Spleen (tissue), 11 donors: ENCODE data around the gene ANKRD44. TPM values are rescaled to one million over a fixed set of nuclear protein-coding genes. Genes with fewer than 3 reads are reported as not detected.

Source experiments
- DNase-seq: peaks from one replicate; pipeline ENCODE4 v3.0.0-alpha.2; 2020
- H3K27ac ChIP-seq, 8 donors: fragments of 200-600 bp; sonication (generic) in 7 of 8; 1 replicate in 4 of 8; 2 replicates in 4 of 8; pipeline versions ENCODE4 v1.5.0 to v1.8.0; 2016 to 2021; ENCODE audit warnings: inconsistent platforms in 4 of 8, mild to moderate bottlenecking in 4 of 8, moderate library complexity in 1 of 8
- H3K27me3 ChIP-seq, 7 donors: fragments of 200-600 bp; sonication (generic) in 6 of 7; replicated peaks in 1 of 7; 1 replicate in 4 of 7; 2 replicates in 3 of 7; pipeline versions ENCODE4 v1.5.0 to v1.8.0; 2016 to 2021; ENCODE audit warnings: inconsistent platforms in 3 of 7, mild to moderate bottlenecking in 1 of 7
- H3K36me3 ChIP-seq, 6 donors: fragments of 200-600 bp; sonication (generic) in 5 of 6; 1 replicate in 4 of 6; 2 replicates in 2 of 6; pipeline versions ENCODE4 v1.5.0 to v1.8.0; 2016 to 2021; ENCODE audit warnings: inconsistent platforms in 2 of 6
- H3K4me1 ChIP-seq, 6 donors: fragments of 200-600 bp; sonication (generic) in 5 of 6; 1 replicate in 3 of 6; 2 replicates in 3 of 6; pipeline versions ENCODE4 v1.5.0 to v1.8.0; 2016 to 2021; ENCODE audit warnings: inconsistent platforms in 3 of 6
- H3K4me3 ChIP-seq, 8 donors: fragments of 200-600 bp; sonication (generic) in 7 of 8; 1 replicate in 4 of 8; 2 replicates in 4 of 8; pipeline versions ENCODE4 v1.5.0 to v1.8.0; 2016 to 2021; ENCODE audit warnings: inconsistent platforms in 4 of 8, mild to moderate bottlenecking in 4 of 8, moderate library complexity in 2 of 8
- H3K9me3 ChIP-seq, 8 donors: fragments of 200-600 bp; sonication (generic) in 7 of 8; 1 replicate in 4 of 8; 2 replicates in 4 of 8; pipeline versions ENCODE4 v1.5.0 to v1.8.0; 2016 to 2021; ENCODE audit warnings: inconsistent platforms in 4 of 8
- CTCF ChIP-seq, 11 experiments: fragments of 200-600 bp in 7 of 11; fragments of 450-650 bp in 4 of 11; sonication (generic) in 4 of 11; IDR thresholded peaks in 8 of 11; conservative IDR thresholded peaks in 3 of 11; 1 replicate in 7 of 11; 2 replicates in 4 of 11; pipeline versions ENCODE4 v1.4.0 to v1.8.0; 2016 to 2021; ENCODE audit warnings: antibody characterized with exemption in 11 of 11, inconsistent platforms in 4 of 11, mild to moderate bottlenecking in 1 of 11
- POLR2A ChIP-seq, 3 donors: fragments of 450-650 bp; IDR thresholded peaks; one replicate each; pipeline ENCODE4 v1.5.1; 2017; ENCODE audit warnings: antibody characterized with exemption in 3 of 3, mild to moderate bottlenecking in 1 of 3
- POLR2AphosphoS5 ChIP-seq, 3 donors: sonication (generic); formaldehyde crosslinking; IDR thresholded peaks; one replicate each; pipeline ENCODE4 v1.5.1; 2017; ENCODE audit warnings: antibody characterized with exemption in 3 of 3
- WGBS, 5 donors: extraction: QIAGEN DNeasy Blood & Tissue Kit in 3 of 5; methylation state at CpG; one replicate each; pipeline versions ENCODE4 v1.1.5 to v1.1.7; 2013 to 2018; 5-methylcytosine and 5-hydroxymethylcytosine counted together
- intact Hi-C: fragments of 100-400 bp; cut with DNase I; formaldehyde crosslinking; loops from one replicate; pipeline ENCODE4 v1.15.0; 2023; ENCODE audit warnings: low total_unique reads
- polyA plus RNA-seq, 3 donors: library from polyadenylated mRNA; stranded (reverse); fragments of 200-250 nt; gene quantifications; one replicate each; pipeline ENCODE4 v1.2.1, GENCODE V29; 2013
- total RNA-seq, 7 donors: library from RNA; depleted of rRNA in 3 of 7; stranded (reverse); fragments of >200 nt in 3 of 7; fragmentation: NEBNext Ultra II Directional in 4 of 7; extraction: Animal tissue kit (Norgen Biotek cat#: 25700) in 4 of 7; gene quantifications; one replicate each; pipeline versions ENCODE4 v1.1.0 to v1.2.1, GENCODE V29; 2016 to 2021
- donor health status: healthy with polysubstance abuse.
- donor health status: DM: no; HTN: no; CAD: no; lungs with moderate emphysema.
- donor health status: DM: no; HTN: no; CAD: no.
- donor health status: Bipolar disorder and iron deficiency.
- donor health status: healthy.
- donor health status: DM: no; HTN: no; CAD: no.
- donor health status: DM: yes; HTN: yes; CAD: no.

ANKRD44 gene
- total and polyA plus RNA-seq, 10 donors: 16.0 to 183 (median 140) TPM

GRCh38 chr2:197140045-197140444 lies 170.5 kb downstream of the ANKRD44 start:
- H3K27me3 ChIP-seq: no peaks in the 10 kb centered on the region
- H3K4me1 ChIP-seq: peaks cover 36 to 93% (median 73%) of the 10 kb centered on the region in 6 donors
- peaks cover 0 to 18% (median 0%) of the 10 kb centered on the region in 6 donors for H3K36me3 ChIP-seq
- TF ChIP-seq POLR2A (IDR thresholded peaks at IDR 0.05) (no peak), POLR2AphosphoS5 (IDR thresholded peaks at IDR 0.05) (no peak), CTCF (IDR thresholded peaks at IDR 0.05 in 8 of 11, conservative IDR thresholded peaks at IDR 0.05 in 3 of 11) (no peak)
- no peak for DNase-seq
- peak overlapping the region in 5 of 8 donors; percentile 49 to 91 (median 83) for H3K27ac ChIP-seq
- intact Hi-C loops: no loop called here
- H3K4me3 ChIP-seq: no peak overlapping the region
- WGBS, 5 donors: 49 to 84% (median 70%) methylated on average over 1 of the region's 1 CpG
- no peaks in the 10 kb centered on the region for H3K9me3 ChIP-seq

- H3K36me3 ChIP-seq: peaks cover 0 to 30% (median 0%) of the 10 kb centered on the region in 6 donors
- no peak for DNase-seq
- WGBS, 5 donors: 50 to 73% (median 63%) methylated on average over 3 of the region's 3 CpGs
- peaks cover 34 to 92% (median 61%) of the 10 kb centered on the region in 6 donors for H3K4me1 ChIP-seq
- no peaks in the 10 kb centered on the region for H3K9me3 ChIP-seq
- intact Hi-C loops: no loop called here
- TF ChIP-seq CTCF (IDR thresholded peaks at IDR 0.05 in 8 of 11, conservative IDR thresholded peaks at IDR 0.05 in 3 of 11) (no peak), POLR2A (IDR thresholded peaks at IDR 0.05) (no peak), POLR2AphosphoS5 (IDR thresholded peaks at IDR 0.05) (no peak)
- no peaks in the 10 kb centered on the region for H3K27me3 ChIP-seq
- H3K27ac ChIP-seq: peak overlapping the region in 7 of 8 donors; percentile 16 to 78 (median 49)
- no peak overlapping the region for H3K4me3 ChIP-seq
Observed at GRCh38 chr2:197138506-197138905, 172.1 kb downstream of the ANKRD44 start.

- intact Hi-C loops: no loop called here
- H3K4me1 ChIP-seq: peaks cover 36 to 96% (median 62%) of the 10 kb centered on the region in 6 donors
- peaks cover 0 to 34% (median 0%) of the 10 kb centered on the region in 6 donors for H3K36me3 ChIP-seq
- peak overlapping the region in 7 of 8 donors; percentile 5 to 78 (median 49) for H3K27ac ChIP-seq
- 35 to 42% (median 40%) methylated on average over 3 of the region's 3 CpGs for WGBS, 5 donors
- H3K9me3 ChIP-seq: no peaks in the 10 kb centered on the region
- no peak overlapping the region for H3K4me3 ChIP-seq
- TF ChIP-seq POLR2A (IDR thresholded peaks at IDR 0.05) (no peak), POLR2AphosphoS5 (IDR thresholded peaks at IDR 0.05) (peak in 1 of 3 donors; percentile 25), CTCF (IDR thresholded peaks at IDR 0.05 in 8 of 11, conservative IDR thresholded peaks at IDR 0.05 in 3 of 11) (no peak)
- DNase-seq: no peak
- H3K27me3 ChIP-seq: no peaks in the 10 kb centered on the region
Observed at GRCh38 chr2:197137826-197138477, 172.6 kb downstream of the ANKRD44 start.

GRCh38 chr2:197137231-197137630 lies 173.3 kb downstream of the ANKRD44 start:
- H3K9me3 ChIP-seq: no peaks in the 10 kb centered on the region
- DNase-seq: no peak
- H3K4me1 ChIP-seq: peaks cover 33 to 96% (median 60%) of the 10 kb centered on the region in 6 donors
- no peak overlapping the region for H3K4me3 ChIP-seq
- no peak for TF ChIP-seq POLR2A (IDR thresholded peaks at IDR 0.05)
- no peak for TF ChIP-seq POLR2AphosphoS5 (IDR thresholded peaks at IDR 0.05)
- no peak for TF ChIP-seq CTCF (IDR thresholded peaks at IDR 0.05 in 8 of 11, conservative IDR thresholded peaks at IDR 0.05 in 3 of 11)
- H3K36me3 ChIP-seq: peaks cover 0 to 40% (median 0%) of the 10 kb centered on the region in 6 donors
- H3K27ac ChIP-seq: peak overlapping the region in 6 of 8 donors; percentile 5 to 78 (median 52)
- intact Hi-C loops: no loop called here
- no peaks in the 10 kb centered on the region for H3K27me3 ChIP-seq
- WGBS, 5 donors: 88 to 91% (median 91%) methylated on average over 4 of the region's 4 CpGs
